Effector memory CD4-positive, alpha-beta T cell (primary cell): ENCODE results near the gene RAB1A.
"Not testable (repeated sequence)": the region's sequence is repeated elsewhere in the genome, so short reads cannot be mapped to it uniquely, and the experiment has no call there.

Experiments
- DNase-seq, 3 donors: peaks; one replicate each; pipeline ENCODE4 v3.0.0-alpha.2; 2020
- H3K27ac ChIP-seq: 2 replicates; pipeline ENCODE4 v1.7.0; 2013; ENCODE audit warnings: mild to moderate bottlenecking, low read length, moderate library complexity; ENCODE audit not compliant: insufficient read depth, poor library complexity, severe bottlenecking
- H3K27me3 ChIP-seq: replicated peaks from 2 replicates; pipeline ENCODE4 v1.7.0; 2013; ENCODE audit warnings: mild to moderate bottlenecking, low read length; ENCODE audit not compliant: insufficient read depth, control insufficient read depth, poor library complexity, severe bottlenecking
- H3K36me3 ChIP-seq: 2 replicates; pipeline ENCODE4 v1.7.0; 2013; ENCODE audit warnings: mild to moderate bottlenecking, low read length, moderate library complexity; ENCODE audit not compliant: control insufficient read depth, insufficient read depth
- H3K4me1 ChIP-seq: 2 replicates; pipeline ENCODE4 v1.7.0; 2013; ENCODE audit warnings: low read length, mild to moderate bottlenecking; ENCODE audit not compliant: control insufficient read depth, insufficient read depth, poor library complexity, severe bottlenecking
- H3K4me3 ChIP-seq: 2 replicates; pipeline ENCODE4 v1.7.0; 2013; ENCODE audit warnings: low read length, low read depth, mild to moderate bottlenecking; ENCODE audit not compliant: insufficient read depth, poor library complexity, severe bottlenecking
- H3K9me3 ChIP-seq: 2 replicates; pipeline ENCODE4 v1.7.0; 2013; ENCODE audit warnings: mild to moderate bottlenecking, low read length, moderate library complexity; ENCODE audit not compliant: control insufficient read depth

Gene RAB1A

GRCh38 chr2:65161551-65162100, 31.7 kb upstream of the RAB1A start:
- H3K27ac ChIP-seq = no peak overlapping the region
- DNase-seq = no peak
- no peaks in the 10 kb centered on the region for H3K4me1 ChIP-seq

GRCh38 chr2:65159906-65160305, 30.0 kb upstream of the RAB1A start:
- H3K36me3 ChIP-seq = no peaks in the 10 kb centered on the region
- no peak for DNase-seq
- no peak overlapping the region for H3K4me3 ChIP-seq
- no peak overlapping the region for H3K27ac ChIP-seq
- no peaks in the 10 kb centered on the region for H3K9me3 ChIP-seq
- no peaks in the 10 kb centered on the region for H3K27me3 ChIP-seq
- H3K4me1 ChIP-seq = no peaks in the 10 kb centered on the region

More at GRCh38 chr2:65161551-65162100, 31.7 kb upstream of the RAB1A start:
- no peaks in the 10 kb centered on the region for H3K27me3 ChIP-seq
- no peak overlapping the region for H3K4me3 ChIP-seq
- H3K36me3 ChIP-seq = no peaks in the 10 kb centered on the region
- no peaks in the 10 kb centered on the region for H3K9me3 ChIP-seq

- Histone ChIP-seq H3K27me3 (no peaks in the 10 kb centered on the region), H3K9me3 (no peaks in the 10 kb centered on the region), H3K4me1 (no peaks in the 10 kb centered on the region), H3K27ac (no peak overlapping the region), H3K36me3 (no peaks in the 10 kb centered on the region), H3K4me3 (no peak overlapping the region)
- DNase-seq = no peak
These were observed 29.4 kb upstream of the RAB1A start for GRCh38 chr2:65159261-65159660.

GRCh38 chr2:65158557-65158956, 28.7 kb upstream of the RAB1A start:
- Histone ChIP-seq H3K4me1 (no peaks in the 10 kb centered on the region), H3K4me3 (no peak overlapping the region), H3K27ac (no peak overlapping the region), H3K36me3 (no peaks in the 10 kb centered on the region), H3K9me3 (no peaks in the 10 kb centered on the region), H3K27me3 (no peaks in the 10 kb centered on the region)
- DNase-seq = no peak

DNA sequence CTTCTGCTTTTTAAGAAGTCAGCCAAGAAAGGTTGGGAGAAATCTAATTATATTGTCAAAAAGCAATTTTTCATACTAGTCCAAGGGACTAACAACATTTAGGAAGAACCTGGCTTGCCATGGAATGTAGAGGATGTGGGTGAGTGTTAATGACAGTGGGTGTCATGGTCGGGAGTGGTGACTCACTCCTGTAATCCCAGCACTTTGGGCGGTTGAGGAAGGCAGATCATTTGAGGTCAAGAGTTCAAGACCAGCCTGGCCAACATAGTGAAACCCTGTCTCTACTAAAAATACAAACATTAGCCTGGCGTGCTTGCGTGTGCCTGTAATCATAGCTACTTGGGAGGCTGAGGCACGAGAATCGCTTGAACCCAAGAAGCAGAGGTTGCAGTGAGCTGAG, 27.9 kb upstream of the RAB1A start:
- H3K27ac ChIP-seq, H3K4me1 ChIP-seq, H3K27me3 ChIP-seq, H3K9me3 ChIP-seq, H3K4me3 ChIP-seq, H3K36me3 ChIP-seq, DNase-seq: not testable (repeated sequence)

GRCh38 chr2:65156041-65156440, 26.1 kb upstream of the RAB1A start:
- no peak for DNase-seq
- Histone ChIP-seq H3K27ac (no peak overlapping the region), H3K9me3 (no peaks in the 10 kb centered on the region), H3K4me1 (no peaks in the 10 kb centered on the region), H3K36me3 (no peaks in the 10 kb centered on the region), H3K27me3 (no peaks in the 10 kb centered on the region), H3K4me3 (no peak overlapping the region)

- no peaks in the 10 kb centered on the region for H3K4me1 ChIP-seq
- no peak overlapping the region for H3K4me3 ChIP-seq
- no peaks in the 10 kb centered on the region for H3K9me3 ChIP-seq
- H3K36me3 ChIP-seq = no peaks in the 10 kb centered on the region
- H3K27me3 ChIP-seq = no peaks in the 10 kb centered on the region
- no peak overlapping the region for H3K27ac ChIP-seq
- DNase-seq = no peak
These were observed 23.6 kb upstream of the RAB1A start for GRCh38 chr2:65153515-65153914.

DNA sequence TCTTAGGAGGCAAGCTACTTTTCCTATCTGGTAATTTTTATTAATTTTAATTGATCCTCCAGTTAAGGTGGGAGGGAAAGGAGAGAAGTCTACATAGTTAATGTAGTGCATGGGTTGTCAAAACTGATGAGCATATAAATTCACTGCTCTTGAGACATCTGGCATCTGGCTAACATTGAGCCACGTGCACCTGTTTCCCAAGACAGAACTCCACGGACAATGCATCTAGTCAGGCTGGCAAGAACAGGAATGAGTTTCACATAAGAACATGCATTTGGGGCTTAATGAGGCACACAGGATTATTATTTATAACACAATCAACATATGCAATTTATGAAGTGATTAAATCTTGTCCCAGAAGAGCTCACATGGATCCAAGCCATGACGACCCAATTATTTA, 16.2 kb upstream of the RAB1A start:
- no peak for DNase-seq
- no peaks in the 10 kb centered on the region for H3K9me3 ChIP-seq
- no peaks in the 10 kb centered on the region for H3K4me1 ChIP-seq
- no peaks in the 10 kb centered on the region for H3K36me3 ChIP-seq
- H3K27me3 ChIP-seq = no peaks in the 10 kb centered on the region
- H3K4me3 ChIP-seq = no peak overlapping the region
- H3K27ac ChIP-seq = no peak overlapping the region

DNA sequence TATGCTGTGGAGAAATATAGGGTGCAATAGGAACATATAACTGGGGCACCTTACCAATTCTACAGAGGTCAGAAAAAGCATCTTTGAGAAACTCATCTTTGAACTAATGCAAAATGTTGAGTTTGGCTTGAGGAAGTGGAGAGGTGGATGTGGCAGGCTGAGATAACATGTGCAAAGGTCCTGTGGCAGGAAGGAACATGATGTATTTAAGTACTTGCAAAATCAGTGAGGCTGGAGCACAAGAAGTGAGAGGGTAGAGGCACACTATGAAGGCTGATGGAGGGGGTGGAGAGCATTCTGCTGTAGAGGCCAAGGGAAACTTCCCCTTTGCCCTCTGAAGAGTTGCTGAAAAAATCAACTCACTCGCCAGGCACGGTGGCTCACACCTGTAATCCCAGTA, 14.7 kb upstream of the RAB1A start:
- no peaks in the 10 kb centered on the region for H3K27me3 ChIP-seq
- DNase-seq = no peak
- H3K9me3 ChIP-seq = no peaks in the 10 kb centered on the region

GRCh38 chr2:65142515-65142914, 12.6 kb upstream of the RAB1A start:
- Histone ChIP-seq H3K27ac (no peak overlapping the region), H3K4me3 (no peak overlapping the region), H3K27me3 (no peaks in the 10 kb centered on the region), H3K36me3 (no peaks in the 10 kb centered on the region), H3K4me1 (no peaks in the 10 kb centered on the region), H3K9me3 (no peaks in the 10 kb centered on the region)
- DNase-seq = no peak

More for the DNA sequence above, 14.7 kb upstream of the RAB1A start:
- H3K4me1 ChIP-seq = no peaks in the 10 kb centered on the region
- H3K27ac ChIP-seq = no peak overlapping the region
- H3K4me3 ChIP-seq = no peak overlapping the region
- H3K36me3 ChIP-seq = no peaks in the 10 kb centered on the region
